Gastrocnemius medialis (tissue), 4 donors: ENCODE results near the gene RACK1. TPM values are rescaled to one million over a fixed set of nuclear protein-coding genes. Genes with fewer than 3 reads are reported as not detected.
"Not testable (repeated sequence)": the region's sequence is repeated elsewhere in the genome, so short reads cannot be mapped to it uniquely, and the experiment has no call there.

Experiments
- ATAC-seq, 2 donors: fragments of 150-250 bp; one replicate each; pipeline ENCODE4 v1.9.1; 2016
- DNase-seq, 2 donors: peaks; one replicate each; pipeline ENCODE4 v3.0.0-alpha.2; 2019
- H3K27ac ChIP-seq, 4 donors: fragments of 200-600 bp; sonication (generic); 1 replicate in 1 of 4; 2 replicates in 3 of 4; pipeline ENCODE4 v1.5.1; 2016 to 2018; ENCODE audit warnings: mild to moderate bottlenecking in 2 of 4, moderate library complexity in 1 of 4
- H3K27me3 ChIP-seq, 3 donors: fragments of 200-600 bp; sonication (generic) in 2 of 3; 1 replicate in 1 of 3; 2 replicates in 2 of 3; pipeline versions ENCODE4 v1.5.1 to v1.6.0; 2016 to 2019; ENCODE audit warnings: mild to moderate bottlenecking in 1 of 3, moderate library complexity in 1 of 3
- H3K36me3 ChIP-seq, 2 donors: fragments of 200-600 bp; sonication (generic) in 1 of 2; one replicate each; pipeline ENCODE4 v1.5.1; 2017 to 2018
- H3K4me1 ChIP-seq, 2 donors: fragments of 200-600 bp; sonication (generic) in 1 of 2; one replicate each; pipeline ENCODE4 v1.5.1; 2016 to 2017; ENCODE audit warnings: mild to moderate bottlenecking in 2 of 2
- H3K4me3 ChIP-seq, 4 donors: fragments of 200-600 bp; sonication (generic) in 3 of 4; 1 replicate in 1 of 4; 2 replicates in 3 of 4; pipeline ENCODE4 v1.5.1; 2016 to 2019; ENCODE audit warnings: mild to moderate bottlenecking in 2 of 4
- H3K9me3 ChIP-seq, 3 donors: fragments of 200-600 bp; sonication (generic) in 2 of 3; 1 replicate in 1 of 3; 2 replicates in 2 of 3; pipeline ENCODE4 v1.5.1; 2016 to 2019
- POLR2A ChIP-seq, 2 donors: fragments of 450-650 bp; IDR thresholded peaks; one replicate each; pipeline ENCODE4 v1.6.1; 2017; ENCODE audit warnings: antibody characterized with exemption in 2 of 2, mild to moderate bottlenecking in 2 of 2, moderate library complexity in 2 of 2
- in situ Hi-C, 4 donors: fragments of 200-750 bp; cut with MboI; loops; one replicate each; pipeline versions ENCODE4 v1.15.0 to v1.8.0; 2017; ENCODE audit warnings: low sequenced_read_pairs in 4 of 4
- intact Hi-C: fragments of 100-400 bp; cut with DNase I; formaldehyde crosslinking; loops from one replicate; pipeline ENCODE4 v1.15.1; 2023; ENCODE audit warnings: low total_unique reads
- total RNA-seq, 4 donors: library from RNA; depleted of rRNA; stranded (reverse); fragments of >200 nt; gene quantifications; one replicate each; pipeline versions ENCODE4 v1.1.0 to v1.2.3, GENCODE V29; 2016
- TF ChIP-seq, protein P1 (sequence below), 5 experiments: fragments of 450-650 bp in 3 of 5; fragments of 200-600 bp in 2 of 5; sonication (generic) in 2 of 5; IDR thresholded peaks in 4 of 5; conservative IDR thresholded peaks in 1 of 5; 1 replicate in 4 of 5; 2 replicates in 1 of 5; pipeline ENCODE4 v1.5.1; 2016 to 2019; ENCODE audit warnings: antibody characterized with exemption in 5 of 5, mild to moderate bottlenecking in 3 of 5, moderate library complexity in 3 of 5

RACK1 gene
- total RNA-seq, 4 donors from 2014 or later: 1,697 to 2,187 (median 1,957) TPM

DNA sequence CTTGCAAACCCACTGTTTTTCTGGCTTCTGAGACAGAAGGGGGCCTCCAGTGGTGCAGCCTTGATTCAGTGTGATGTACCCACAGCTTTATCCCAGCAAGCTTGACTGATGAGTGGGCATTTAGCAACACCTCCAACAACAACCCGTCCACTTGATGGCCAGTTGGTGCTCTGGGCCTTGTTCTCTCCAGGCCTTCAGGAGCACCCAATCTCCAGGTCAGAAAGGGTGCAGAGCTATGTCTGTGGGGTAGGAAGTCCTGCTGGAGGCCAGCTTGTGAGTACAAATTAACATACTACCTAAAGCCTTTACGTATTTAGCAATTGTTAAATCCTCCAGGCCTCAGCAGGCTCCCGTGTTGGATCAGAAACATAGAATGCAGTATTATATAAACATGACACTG, 27.4 kb upstream of the RACK1 start:
- Histone ChIP-seq H3K36me3 (no peaks in the 10 kb centered on the region), H3K4me1 (no peaks in the 10 kb centered on the region), H3K27ac (no peak overlapping the region), H3K4me3 (no peak overlapping the region), H3K9me3 (no peaks in the 10 kb centered on the region), H3K27me3 (no peaks in the 10 kb centered on the region)
- in situ Hi-C loops (no loop called here), intact Hi-C loops (no loop called here)
- no peak for ATAC-seq
- DNase-seq: no peak
- no peak for TF ChIP-seq POLR2A (IDR thresholded peaks at IDR 0.05)
- TF ChIP-seq, protein P1, sequence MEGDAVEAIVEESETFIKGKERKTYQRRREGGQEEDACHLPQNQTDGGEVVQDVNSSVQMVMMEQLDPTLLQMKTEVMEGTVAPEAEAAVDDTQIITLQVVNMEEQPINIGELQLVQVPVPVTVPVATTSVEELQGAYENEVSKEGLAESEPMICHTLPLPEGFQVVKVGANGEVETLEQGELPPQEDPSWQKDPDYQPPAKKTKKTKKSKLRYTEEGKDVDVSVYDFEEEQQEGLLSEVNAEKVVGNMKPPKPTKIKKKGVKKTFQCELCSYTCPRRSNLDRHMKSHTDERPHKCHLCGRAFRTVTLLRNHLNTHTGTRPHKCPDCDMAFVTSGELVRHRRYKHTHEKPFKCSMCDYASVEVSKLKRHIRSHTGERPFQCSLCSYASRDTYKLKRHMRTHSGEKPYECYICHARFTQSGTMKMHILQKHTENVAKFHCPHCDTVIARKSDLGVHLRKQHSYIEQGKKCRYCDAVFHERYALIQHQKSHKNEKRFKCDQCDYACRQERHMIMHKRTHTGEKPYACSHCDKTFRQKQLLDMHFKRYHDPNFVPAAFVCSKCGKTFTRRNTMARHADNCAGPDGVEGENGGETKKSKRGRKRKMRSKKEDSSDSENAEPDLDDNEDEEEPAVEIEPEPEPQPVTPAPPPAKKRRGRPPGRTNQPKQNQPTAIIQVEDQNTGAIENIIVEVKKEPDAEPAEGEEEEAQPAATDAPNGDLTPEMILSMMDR (IDR thresholded peaks at IDR 0.05 in 4 of 5, conservative IDR thresholded peaks at IDR 0.05 in 1 of 5): no peak

GRCh38 chr5:181267907-181268306, 24.2 kb upstream of the RACK1 start:
- H3K36me3 ChIP-seq: peaks cover 0 to 13% of the 10 kb centered on the region in 2 donors
- intact Hi-C loops: loop anchor here (10.0 kb wide), 2 partner anchors 403 to 773 kb away; partner anchors contain the start of genes CNOT6 and ZFP62
- in situ Hi-C loops: loop anchor here in 2 of 4 donors (10.0 kb wide), 1 partner anchor 83 kb away; no protein-coding TSS in a partner anchor

GRCh38 chr5:181267291-181267904, 23.7 kb upstream of the RACK1 start:
- not testable (repeated sequence) for H3K27me3 ChIP-seq, H3K4me3 ChIP-seq, H3K27ac ChIP-seq, H3K9me3 ChIP-seq, DNase-seq, ATAC-seq
- H3K4me1 ChIP-seq: peaks cover 8 to 12% of the 10 kb centered on the region in 2 donors
- in situ Hi-C loops: loop anchor here in 2 of 4 donors (10.0 kb wide), 1 partner anchor 83 kb away; no protein-coding TSS in a partner anchor
- intact Hi-C loops: loop anchor here (10.0 kb wide), 2 partner anchors 403 to 773 kb away; partner anchors contain the start of genes CNOT6 and ZFP62
- peaks cover 0 to 13% of the 10 kb centered on the region in 2 donors for H3K36me3 ChIP-seq

More at GRCh38 chr5:181267907-181268306, 24.2 kb upstream of the RACK1 start:
- not testable (repeated sequence) for H3K27ac ChIP-seq, DNase-seq, H3K9me3 ChIP-seq, H3K4me1 ChIP-seq, H3K4me3 ChIP-seq, H3K27me3 ChIP-seq, ATAC-seq

DNA sequence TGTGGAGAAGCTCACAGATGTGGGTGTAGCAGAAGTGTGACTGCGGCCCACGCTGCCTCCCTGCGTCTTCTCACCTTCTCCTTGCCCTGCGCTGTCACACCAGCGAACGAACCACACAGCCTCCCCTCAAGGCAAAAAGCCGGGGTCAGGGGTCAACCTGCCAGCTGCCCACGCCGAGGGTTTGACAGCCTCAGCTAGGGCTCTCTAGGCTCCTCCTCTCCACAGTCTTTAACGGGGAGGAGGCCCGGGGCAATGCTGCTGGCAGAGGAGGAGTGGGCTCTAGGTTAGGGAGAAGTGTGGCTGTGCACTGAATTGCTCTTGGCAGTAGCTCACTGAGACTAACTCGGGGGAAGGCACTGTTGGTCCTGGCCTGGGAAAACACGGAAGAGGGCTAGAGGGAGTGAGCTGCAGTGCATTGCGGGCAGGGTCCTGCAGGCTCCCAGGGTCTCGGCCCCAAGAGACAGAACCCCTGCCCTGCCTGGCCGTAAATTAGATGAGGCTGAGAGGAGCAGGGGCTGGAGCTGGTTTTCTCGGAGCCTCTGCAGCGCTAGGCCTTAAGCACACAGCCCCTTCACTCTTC, 21.5 kb upstream of the RACK1 start:
- DNase-seq: no peak
- Histone ChIP-seq H3K4me1 (peaks cover 9 to 16% of the 10 kb centered on the region in 2 donors), H3K4me3 (no peak overlapping the region), H3K27ac (no peak overlapping the region), H3K36me3 (peaks cover 0 to 13% of the 10 kb centered on the region in 2 donors), H3K27me3 (no peaks in the 10 kb centered on the region), H3K9me3 (no peaks in the 10 kb centered on the region)
- in situ Hi-C loops (loop anchor here in 2 of 4 donors (10.0 kb wide), 1 partner anchor 80 kb away; no protein-coding TSS in a partner anchor), intact Hi-C loops (loop anchor here (10.0 kb wide), 2 partner anchors 400 to 770 kb away; partner anchors contain the start of genes CNOT6 and ZFP62)
- TF ChIP-seq, protein P1 (IDR thresholded peaks at IDR 0.05 in 4 of 5, conservative IDR thresholded peaks at IDR 0.05 in 1 of 5): no peak
- TF ChIP-seq POLR2A (IDR thresholded peaks at IDR 0.05): no peak
- no peak for ATAC-seq

GRCh38 chr5:181263633-181264032, 19.9 kb upstream of the RACK1 start:
- intact Hi-C loops: loop anchor here (10.0 kb wide), 2 partner anchors 399 to 769 kb away; partner anchors contain the start of genes CNOT6 and ZFP62
- Histone ChIP-seq H3K36me3 (peaks cover 0 to 13% of the 10 kb centered on the region in 2 donors), H3K4me3 (no peak overlapping the region), H3K27me3 (no peaks in the 10 kb centered on the region), H3K4me1 (peaks cover 25 to 32% of the 10 kb centered on the region in 2 donors), H3K27ac (peak overlapping the region in 2 of 4 donors; percentile 98 to 100), H3K9me3 (no peaks in the 10 kb centered on the region)
- no peak for DNase-seq
- in situ Hi-C loops: loop anchor here in 2 of 4 donors (10.0 kb wide), 1 partner anchor 79 kb away; no protein-coding TSS in a partner anchor
- no peak for TF ChIP-seq POLR2A (IDR thresholded peaks at IDR 0.05)
- TF ChIP-seq, protein P1 (IDR thresholded peaks at IDR 0.05 in 4 of 5, conservative IDR thresholded peaks at IDR 0.05 in 1 of 5): no peak
- ATAC-seq: no peak
